Ovary (tissue), 3 donors: ENCODE measurements around the gene TTC9.

ENCODE experiments used
- POLR2A ChIP-seq: fragments of 450-650 bp; IDR thresholded peaks from one replicate; pipeline ENCODE4 v1.6.1; 2017; ENCODE audit warnings: antibody characterized with exemption, mild to moderate bottlenecking, moderate library complexity
- TF ChIP-seq, protein P1 (sequence below), 3 donors: fragments of 450-650 bp in 2 of 3; fragments of 200-600 bp in 1 of 3; IDR thresholded peaks; one replicate each; pipeline versions ENCODE4 v1.5.1 to v1.8.0; 2016 to 2022; ENCODE audit warnings: antibody characterized with exemption in 3 of 3, mild to moderate bottlenecking in 1 of 3
- donor health status: DM: no; HTN: no; CAD: no.

- TF ChIP-seq, protein P1, sequence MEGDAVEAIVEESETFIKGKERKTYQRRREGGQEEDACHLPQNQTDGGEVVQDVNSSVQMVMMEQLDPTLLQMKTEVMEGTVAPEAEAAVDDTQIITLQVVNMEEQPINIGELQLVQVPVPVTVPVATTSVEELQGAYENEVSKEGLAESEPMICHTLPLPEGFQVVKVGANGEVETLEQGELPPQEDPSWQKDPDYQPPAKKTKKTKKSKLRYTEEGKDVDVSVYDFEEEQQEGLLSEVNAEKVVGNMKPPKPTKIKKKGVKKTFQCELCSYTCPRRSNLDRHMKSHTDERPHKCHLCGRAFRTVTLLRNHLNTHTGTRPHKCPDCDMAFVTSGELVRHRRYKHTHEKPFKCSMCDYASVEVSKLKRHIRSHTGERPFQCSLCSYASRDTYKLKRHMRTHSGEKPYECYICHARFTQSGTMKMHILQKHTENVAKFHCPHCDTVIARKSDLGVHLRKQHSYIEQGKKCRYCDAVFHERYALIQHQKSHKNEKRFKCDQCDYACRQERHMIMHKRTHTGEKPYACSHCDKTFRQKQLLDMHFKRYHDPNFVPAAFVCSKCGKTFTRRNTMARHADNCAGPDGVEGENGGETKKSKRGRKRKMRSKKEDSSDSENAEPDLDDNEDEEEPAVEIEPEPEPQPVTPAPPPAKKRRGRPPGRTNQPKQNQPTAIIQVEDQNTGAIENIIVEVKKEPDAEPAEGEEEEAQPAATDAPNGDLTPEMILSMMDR (IDR thresholded peaks at IDR 0.05) = no peak
- TF ChIP-seq POLR2A = no peak
Measured at GRCh38 chr14:70654632-70655031, 12.9 kb downstream of the TTC9 start.
